GM18526 (cell line): ENCODE measurements around the gene FAF1.

Experiments
- POLR2A ChIP-seq: IDR thresholded peaks from 3 replicates; pipeline ENCODE4 v1.6.1; 2011; ENCODE audit not compliant: insufficient read length; ENCODE audit errors: extremely low read depth

Gene FAF1

DNA sequence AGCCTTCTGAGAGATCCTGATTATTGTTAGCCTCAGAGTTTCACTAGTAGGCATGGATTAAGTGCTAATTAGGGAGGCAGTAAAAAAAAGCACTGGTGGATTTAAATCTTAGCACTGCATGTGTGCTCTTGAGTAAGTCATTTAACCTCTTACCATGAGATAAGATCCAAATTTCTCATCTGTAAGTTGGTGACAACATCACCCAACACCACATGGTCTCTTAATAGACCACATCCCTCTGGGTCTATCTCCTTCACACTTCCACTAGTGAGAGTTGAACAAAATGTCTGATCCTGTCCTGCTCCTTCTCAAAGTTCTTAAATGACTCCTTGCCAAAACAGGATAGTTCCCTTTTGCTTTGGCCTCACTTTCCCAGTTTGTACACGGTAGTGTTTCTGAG, 507.4 kb downstream of the FAF1 start:
- no peak for TF ChIP-seq POLR2A

DNA sequence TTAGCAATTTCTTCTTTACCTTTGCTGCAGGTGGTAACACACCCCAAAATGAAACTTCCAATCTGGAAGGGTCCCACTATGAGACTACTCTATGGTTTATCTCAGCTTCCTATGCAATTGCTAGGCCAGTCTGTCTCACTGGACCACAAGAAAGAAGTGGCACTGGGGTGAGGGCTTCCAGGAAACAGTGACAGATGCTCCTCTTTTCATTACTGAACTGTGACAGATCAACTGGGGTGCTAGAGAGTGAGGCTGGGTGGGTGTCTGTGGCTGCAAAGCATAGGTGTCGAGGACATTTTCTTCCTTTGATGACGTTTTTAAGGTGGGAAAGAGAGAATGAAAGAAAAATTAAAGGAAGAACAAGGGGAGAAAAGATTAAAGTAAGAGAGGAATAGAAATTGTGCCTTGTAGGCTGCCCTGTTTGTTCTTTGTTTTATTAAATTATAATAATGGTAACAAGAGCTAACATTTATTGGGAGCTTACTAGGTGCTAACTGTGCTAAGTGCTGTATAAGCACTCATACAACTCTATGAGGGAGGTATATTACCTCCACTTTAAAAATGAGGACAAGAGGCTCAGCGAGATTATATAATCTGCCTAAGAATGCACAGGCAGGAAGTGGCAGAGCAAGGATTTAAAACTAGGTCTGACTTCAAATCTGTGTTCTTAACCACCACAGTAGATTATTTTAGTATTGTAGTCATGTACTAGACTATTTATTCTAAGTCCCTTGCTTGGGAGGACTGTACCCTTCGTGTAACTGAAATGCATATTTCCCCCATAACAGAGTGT, 509.0 kb downstream of the FAF1 start:
- TF ChIP-seq POLR2A = no peak

DNA sequence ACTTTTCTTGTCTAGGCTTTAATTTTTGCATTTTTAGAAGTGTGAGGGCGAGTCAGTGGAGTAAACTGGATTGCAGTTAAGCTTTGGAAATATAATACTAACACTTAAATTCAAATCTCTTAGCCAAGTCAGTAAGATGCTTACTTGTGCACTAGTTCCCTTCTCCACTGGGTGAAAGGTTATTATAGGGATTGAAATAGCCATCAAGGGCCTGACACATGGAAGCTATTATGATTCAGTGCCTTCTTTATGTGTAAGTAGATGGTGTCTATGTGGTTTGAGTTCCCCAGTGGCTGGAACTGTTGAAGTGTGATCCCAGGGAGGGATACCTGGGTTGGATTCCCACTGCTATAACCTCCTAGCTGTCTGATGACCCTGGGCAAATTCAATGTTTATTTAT, 512.1 kb downstream of the FAF1 start:
- no peak for TF ChIP-seq POLR2A

DNA sequence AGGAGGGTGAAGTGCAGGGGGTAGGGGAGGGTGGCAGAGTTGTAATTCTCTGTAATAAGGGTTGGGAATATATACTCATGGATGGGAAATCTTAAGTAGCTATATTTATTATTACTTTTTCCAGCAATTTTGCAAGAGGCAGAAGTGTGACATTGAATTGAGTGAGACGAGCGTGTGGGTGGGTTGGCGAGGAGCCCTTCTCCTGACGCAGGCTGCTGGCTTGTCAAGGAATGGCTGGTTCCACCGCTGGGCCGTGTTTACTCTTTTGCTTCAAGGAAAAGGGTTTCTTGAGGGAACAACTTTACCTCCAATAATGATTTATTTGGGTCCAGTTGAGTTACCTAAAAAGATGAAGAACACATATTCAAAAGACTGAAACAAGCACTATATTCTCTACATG, 518.9 kb downstream of the FAF1 start:
- TF ChIP-seq POLR2A = no peak

DNA sequence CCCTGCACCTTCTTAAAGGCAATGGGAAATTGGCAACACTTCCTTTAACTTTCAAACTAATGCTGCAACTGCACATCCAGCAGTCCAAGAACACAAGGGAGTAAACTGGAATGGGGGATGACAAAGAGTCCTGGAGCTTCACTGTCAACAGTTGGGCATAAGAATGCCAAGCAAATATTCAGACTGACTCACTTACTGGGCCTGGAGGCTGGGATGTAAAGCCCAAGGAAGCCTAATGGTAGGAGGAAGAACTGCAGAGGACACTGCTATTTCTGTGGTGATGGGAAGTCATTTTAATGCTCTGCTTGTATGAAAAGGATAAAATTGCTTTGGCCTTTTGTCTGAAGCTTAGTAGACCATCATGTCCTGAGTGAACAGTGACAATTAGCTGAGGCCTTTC, 521.1 kb downstream of the FAF1 start:
- no peak for TF ChIP-seq POLR2A

DNA sequence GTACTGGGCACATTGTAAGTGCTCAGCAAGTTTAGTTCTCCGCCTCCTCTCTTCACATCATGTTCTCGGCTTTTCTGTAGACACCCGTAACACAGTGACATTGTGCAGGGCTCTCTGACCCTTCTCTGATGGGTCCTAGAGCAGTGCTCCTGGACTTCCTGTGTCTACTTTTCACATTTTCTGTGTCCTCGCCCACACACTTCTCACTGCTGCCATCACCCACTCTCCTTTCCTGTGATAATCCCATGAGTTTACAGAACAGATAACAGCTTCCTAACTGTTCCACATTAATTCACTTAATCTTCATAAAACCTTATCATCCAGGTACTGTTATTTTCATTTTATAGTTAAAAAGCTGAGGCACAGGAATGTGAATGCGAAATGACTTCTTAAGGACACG, 523.6 kb downstream of the FAF1 start:
- no peak for TF ChIP-seq POLR2A

DNA sequence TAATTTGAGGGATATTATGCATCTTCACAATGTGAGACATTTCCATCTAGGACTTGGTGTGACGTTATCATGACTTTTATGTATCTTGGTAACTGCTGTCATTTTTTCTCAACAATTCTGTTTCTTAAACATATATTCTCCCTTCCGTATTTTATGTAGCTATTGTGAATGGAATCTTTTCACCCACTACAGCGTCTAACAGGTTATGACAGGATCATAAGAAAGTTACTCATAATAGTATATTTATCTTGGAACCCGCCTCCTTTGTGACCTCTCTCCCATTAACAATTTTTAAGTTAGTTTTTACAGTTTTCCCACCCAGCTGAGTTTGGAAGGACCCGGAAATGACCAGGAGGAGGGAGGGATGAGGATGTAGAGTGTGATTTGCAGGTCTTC, 530.1 kb downstream of the FAF1 start:
- no peak for TF ChIP-seq POLR2A

DNA sequence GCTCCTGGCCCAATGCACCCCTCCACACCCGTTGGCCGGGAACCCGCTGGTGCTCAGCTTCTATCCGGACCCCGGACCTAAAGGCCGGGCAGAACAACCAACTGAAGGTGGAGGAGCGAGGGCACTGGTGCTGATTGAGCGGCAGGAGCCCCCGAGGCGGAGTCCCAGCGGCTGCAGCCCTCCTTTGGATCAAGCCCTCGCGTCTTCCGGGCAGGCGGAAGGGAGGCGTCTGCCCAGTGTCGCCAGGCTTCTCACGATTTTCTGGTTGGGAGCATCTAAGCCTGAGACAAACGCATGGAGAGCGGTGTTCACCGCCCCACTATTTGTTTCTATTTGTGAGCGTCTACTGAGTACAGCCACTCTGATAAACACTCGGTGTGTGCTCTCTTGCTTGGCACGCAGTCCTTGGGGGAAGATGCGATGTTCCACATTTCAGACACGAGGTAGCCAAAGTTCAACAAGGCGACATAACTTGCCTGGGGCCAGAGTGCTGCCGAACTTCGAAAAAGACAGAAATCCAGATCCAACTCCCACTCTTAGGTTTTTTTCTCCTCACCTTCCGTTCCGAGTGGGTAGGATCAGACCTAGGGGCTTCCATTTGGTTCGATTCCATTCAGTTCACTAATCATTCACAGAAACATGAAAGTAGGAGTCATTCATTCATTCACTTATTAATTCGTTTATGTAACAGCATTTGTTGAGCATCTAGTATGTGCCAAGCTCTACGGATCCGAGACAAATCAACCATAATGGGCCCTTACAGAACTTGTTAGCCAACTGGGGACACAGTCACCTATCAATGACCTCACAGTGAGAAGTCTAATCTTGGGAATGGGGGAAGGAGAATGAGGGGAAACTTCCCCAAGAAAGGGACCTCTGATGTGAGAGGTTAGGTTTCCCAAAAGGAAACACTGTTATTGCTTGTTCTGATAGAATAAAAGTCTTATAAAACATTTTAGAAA, 532.0 kb downstream of the FAF1 start:
- no peak for TF ChIP-seq POLR2A

DNA sequence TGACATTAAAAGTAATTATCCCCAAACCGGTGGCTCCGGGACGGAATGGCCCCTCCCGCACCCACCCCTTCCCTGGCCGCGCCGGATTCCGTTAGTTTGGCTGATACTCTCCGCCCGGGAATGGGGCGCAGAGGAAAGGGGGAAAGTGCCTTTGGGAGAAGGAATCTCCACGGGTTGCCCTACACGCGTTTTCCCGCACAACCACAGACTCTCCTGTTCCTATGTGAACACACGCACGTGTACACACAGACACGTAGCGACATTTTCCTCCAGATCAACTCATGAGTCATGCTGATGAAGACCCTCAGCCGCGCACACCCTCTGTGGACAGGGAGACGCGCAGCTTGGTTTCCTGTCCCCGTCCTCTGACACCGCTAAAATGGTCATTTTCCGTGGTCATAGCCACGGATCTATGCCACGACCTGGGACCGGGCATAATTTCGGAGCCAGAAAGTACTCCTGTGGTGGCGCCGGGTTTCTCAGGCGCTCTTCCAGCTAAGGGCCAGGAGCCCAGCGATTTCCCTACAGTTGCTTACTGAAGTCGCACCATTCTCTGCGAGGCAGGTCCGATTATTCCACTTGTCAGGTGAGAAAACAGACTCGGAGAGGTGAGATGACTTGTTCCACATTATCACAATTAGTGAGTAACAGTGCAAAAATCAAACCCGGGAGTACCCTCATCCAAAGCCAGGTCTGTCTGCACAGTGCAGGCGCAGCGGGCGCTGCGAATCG, 532.8 kb downstream of the FAF1 start:
- no peak for TF ChIP-seq POLR2A

DNA sequence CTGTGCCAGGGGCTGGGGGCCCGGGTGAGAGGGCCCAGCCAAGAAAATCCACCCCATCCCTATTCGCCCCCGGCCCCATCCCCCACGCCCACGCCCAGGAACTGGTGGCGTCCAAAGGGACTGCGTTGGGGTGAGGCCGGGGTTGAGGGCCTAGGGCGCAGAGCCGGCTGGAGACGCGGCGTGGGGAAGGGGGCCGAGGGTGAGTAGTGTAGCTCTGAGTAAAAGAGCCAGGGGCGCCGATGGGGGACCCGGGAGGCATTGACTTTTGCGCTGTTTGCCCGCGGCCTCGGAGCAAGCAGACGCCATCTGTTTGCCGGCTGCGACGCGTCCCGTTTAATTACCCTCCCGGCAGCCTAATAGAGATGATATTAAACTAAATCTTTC, 533.4 kb downstream of the FAF1 start:
- TF ChIP-seq POLR2A = no peak

DNA sequence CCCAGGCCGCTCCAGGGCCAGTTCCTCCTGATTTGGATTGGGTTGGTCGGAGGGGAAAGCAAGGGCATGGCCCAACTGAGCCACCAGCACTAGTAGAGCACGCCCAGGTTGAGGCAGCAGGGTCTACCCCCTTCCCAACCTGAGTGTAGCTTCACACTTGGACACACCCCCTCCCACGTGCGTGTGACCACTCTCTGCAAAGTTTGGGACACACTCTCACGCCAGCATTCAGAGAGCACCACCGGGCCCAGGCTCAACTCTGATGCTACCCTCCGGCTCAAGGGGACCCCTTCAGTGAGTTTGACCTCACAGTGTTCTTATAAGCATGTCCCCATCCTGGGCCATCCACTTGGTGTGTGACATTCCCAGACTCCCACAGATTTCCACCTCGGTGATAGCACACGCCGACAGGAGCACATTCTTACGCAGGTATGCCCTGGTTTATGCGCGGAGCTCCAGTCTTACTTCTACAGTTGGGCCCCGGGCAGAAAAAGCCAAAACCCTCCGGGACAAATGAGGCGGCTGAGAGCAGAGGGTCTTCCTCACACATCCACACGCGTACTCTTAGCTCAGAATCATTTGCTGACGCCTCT, 533.9 kb downstream of the FAF1 start:
- no peak for TF ChIP-seq POLR2A

DNA sequence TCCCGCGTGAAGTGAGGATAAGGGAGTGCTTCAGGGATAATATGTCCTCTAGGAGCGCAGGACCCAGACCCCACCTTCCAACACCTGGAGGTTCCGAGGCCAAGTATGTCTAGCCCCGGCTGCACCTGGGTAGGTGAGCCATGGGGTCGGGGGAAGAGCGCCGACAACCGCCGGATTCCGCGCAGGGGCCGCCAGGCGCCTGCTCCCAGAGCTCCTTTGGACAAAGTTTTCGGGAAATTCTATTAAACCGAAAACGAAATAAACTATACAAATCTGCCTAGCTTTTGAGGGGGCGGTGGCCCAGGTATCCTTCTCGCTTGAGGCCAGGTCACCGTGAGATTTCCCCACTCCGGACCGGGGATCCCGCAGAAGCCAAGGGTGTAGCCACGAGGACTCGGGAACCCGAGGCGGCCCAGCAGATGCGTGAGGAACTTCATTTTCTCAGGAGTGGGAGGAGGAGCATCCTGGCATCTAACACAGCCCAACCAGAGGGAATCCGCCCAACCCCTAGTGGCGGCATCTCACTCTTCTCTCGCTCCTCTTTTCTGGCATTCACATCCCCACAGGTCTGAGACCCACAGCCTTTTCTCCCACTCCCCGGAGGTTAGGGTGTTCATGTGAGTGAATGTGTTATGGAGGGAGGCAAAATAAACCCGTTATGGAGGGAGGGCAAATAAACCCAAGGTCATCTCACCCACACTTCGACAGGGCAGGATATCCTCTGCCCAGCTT, 534.5 kb downstream of the FAF1 start:
- TF ChIP-seq POLR2A = no peak

DNA sequence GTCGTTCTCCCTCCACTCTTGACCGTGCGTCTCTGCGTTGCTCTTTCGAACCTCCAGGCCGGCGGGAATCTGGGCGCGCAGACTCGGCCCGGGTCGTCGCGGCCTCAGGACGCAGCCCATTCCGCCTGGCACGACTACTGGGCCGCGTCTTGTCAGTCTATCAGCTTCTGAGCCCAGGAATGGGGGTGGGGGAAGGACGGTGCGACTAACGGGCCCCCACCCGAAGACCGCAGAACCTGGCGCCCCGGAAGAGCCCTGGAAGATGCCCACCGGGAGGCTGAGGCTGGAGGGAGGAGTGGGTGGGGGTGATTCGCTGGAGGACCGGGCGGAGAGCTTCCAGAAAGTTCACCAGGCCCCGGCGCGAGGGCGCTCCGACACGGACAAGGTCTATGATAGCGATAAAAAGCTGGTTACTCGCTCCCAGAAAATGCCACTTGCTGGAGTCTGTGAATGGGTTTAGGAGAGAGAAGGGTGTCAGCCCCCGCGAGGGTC, 535.1 kb downstream of the FAF1 start:
- no peak for TF ChIP-seq POLR2A
